Kidney glomerular epithelial cell (primary cell): Measurements from ENCODE around the gene ERBB2.
"Not testable (repeated sequence)": the region's sequence is repeated elsewhere in the genome, so short reads cannot be mapped to it uniquely, and the experiment has no call there.

Experiments used
- DNase-seq: peaks from one replicate; lab custom pipeline; 2025; lab: John Stamatoyannopoulos, UW

The ERBB2 gene

GRCh38 chr17:39763051-39763820, 63.4 kb downstream of the ERBB2 start:
- DNase-seq, result no peak

DNA sequence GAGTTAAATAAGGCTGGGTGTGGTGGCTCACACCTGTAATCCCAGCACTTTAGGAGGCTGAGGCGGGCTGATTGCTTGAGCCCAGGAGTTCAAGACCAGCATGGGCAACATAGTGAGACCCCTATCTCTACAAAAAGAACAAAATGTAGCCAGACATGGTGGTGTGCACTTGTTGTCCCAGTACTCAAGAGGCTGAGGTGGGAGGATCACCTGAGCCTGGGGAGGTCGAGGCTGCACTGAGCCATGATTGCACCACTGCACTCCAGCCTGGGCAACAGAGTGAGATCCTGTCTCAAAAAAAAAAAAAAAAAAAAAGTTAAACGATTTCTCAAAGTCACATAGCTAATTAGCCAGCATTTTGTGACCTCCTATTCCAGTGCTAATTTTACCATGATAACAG, 64.3 kb downstream of the ERBB2 start:
- DNase-seq, result not testable (repeated sequence)

GRCh38 chr17:39765175-39765574, 65.3 kb downstream of the ERBB2 start:
- no peak for DNase-seq

DNA sequence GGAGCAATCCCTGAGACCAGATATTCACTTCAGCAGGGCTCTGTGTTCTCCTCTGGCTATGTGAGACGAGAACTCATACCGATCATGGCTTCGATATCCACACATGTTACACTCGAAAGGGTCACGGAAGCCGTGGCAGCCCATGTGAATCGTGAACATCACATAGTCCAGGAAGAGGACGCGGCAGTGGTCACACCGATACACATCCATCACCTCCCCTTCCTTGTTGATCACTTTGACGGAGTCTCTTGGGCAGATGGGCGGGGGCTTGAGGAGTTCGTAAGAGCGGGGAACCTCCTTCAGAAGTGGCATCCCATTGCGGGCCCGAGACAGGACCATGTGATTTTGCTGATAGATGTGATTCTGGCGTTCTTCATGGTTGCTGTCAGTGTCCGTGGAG, 65.9 kb downstream of the ERBB2 start:
- no peak for DNase-seq

GRCh38 chr17:39767147-39767546, 67.3 kb downstream of the ERBB2 start:
- no peak for DNase-seq

DNA sequence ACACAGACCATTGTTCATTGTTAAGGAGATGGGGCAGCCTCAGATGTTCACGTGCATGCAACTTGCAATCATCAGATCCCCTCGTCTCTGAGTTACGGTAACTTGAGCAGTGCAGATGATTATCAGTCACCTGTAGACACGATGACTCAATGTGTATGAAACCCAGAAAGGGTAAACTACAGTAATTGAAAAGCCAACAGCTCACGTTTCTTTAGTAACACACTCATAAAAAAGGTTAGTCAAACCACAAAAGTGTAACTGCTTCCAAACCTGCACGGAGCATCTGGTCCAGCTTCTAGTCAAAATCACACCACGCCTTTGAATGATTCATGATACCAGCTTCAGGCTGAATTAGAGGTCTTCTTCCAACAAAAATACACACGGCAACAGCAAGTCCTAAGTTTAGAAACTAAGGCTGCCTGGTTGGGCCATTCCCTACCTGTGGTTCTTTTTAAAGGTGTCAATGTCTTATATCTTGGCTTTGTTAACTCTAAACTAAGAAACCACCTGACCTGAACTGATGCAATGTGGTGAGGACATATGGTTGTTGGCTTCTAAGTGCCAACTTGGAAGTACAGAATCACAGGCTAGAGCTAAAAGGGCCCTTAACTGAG, 70.2 kb downstream of the ERBB2 start:
- DNase-seq, result no peak

DNA sequence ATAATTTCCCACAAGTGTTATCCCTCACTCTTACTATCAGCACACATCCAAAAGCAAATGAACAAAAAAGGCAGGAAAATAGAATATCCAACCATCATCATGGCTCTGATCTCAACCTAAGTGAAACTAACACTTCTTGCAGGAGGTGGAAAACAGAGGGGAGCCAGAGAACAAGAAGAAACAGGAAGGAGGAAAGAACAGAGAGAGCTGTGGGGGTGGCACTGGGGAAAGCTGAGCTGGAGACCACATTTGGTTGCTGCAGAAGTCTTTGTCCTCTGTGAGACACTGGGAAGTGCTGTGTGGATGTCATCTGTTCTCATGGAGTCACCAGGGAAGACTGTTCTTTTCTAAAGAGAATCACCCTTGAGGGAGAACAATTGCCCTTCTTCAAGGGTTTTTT, 72.6 kb downstream of the ERBB2 start:
- DNase-seq, result no peak

DNA sequence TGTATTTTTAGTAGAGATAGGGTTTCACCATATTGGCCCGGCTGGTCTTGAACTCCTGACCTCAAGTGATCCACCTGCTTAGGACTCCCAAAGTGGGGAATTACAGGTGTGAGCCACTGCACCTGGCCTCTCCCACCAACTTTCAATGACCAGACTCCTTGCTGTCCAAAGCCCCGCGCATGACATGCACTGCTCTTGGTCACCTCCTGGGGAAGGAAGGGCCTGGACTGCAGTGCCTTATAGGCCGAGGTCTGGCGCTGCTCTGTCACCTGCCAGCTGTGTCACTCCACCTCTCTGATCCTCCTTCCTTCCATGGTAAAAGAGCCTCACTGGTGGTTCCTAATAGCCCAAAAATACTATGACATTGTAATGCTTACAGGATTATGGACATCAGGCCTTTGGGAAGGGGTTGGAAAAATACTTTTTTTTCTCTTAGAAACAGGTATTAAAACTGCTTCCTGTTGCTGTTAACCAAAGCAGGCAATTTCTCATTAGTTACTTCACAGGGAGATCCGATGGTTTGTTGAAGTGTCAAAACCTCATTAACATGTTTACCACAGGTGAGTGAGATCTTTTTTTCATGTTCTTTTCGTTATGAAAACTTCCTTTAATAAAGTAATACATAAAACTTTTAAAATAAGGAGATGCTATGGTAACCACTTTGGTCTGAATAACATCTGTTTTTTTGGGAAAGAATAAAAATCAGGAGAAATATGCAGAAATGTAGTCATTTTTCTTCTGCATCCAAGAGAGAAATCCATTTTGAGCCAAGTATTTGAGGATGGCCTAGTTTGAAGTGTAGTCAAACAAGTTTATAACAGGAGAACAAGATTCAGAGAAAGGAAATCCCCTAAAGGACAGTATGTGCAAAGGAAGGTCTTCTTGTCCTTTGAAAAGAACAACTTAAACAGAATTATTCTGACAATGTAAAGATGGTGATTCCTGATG, 73.4 kb downstream of the ERBB2 start:
- no peak for DNase-seq

- DNase-seq, result no peak
Observed at GRCh38 chr17:39774047-39774446, 74.2 kb downstream of the ERBB2 start.

GRCh38 chr17:39775031-39775430, 75.2 kb downstream of the ERBB2 start:
- no peak for DNase-seq

DNA sequence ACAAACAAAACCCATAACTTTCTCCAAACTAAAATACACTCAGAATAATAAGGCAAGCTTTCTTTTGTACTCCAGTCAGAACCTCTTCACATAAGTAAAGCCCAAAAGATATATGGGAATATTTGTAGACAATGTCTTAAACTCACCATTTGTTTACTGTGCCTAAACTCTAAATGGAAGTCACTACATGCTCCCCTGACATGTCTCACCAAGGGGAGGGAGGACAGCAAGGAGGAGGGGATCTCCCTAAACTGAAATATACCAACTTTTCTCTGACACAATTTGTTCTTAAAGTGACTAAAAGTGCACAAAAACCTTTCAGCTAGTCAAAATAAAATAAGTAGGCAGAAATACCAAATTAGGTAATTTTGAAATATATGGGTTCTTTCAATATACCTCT, 76.4 kb downstream of the ERBB2 start:
- DNase-seq, result no peak

- DNase-seq, result no peak
Observed at GRCh38 chr17:39777534-39778365, 77.9 kb downstream of the ERBB2 start.
